Activated CD8-positive, alpha-beta T cell treated with anti-CD3 and anti-CD28 coated beads for 36 hours (primary cell): ENCODE results near the gene LRPAP1. TPM values are rescaled to one million over a fixed set of nuclear protein-coding genes. Genes with fewer than 3 reads are reported as not detected.

Source experiments
- ATAC-seq: fragments of 200-7000 bp; cut with Tn5 transposase; one replicate; pipeline ENCODE4 v1.10.0; 2021; ENCODE audit warnings: mild to moderate bottlenecking, moderate library complexity
- CTCF ChIA-PET: fragments of 350-600 bp; sonication (Branson Sonifier 250); formaldehyde crosslinking; loops from one replicate; lab custom pipeline; 2021; ENCODE audit warnings: antibody characterized with exemption; lab: Charles Lee
- POLR2A ChIA-PET: fragments of 350-600 bp; sonication (Branson Sonifier 250); formaldehyde crosslinking; loops from one replicate; lab custom pipeline; 2021; ENCODE audit warnings: antibody characterized with exemption; lab: Charles Lee
- DNase-seq: peaks from one replicate; pipeline ENCODE4 v3.0.0-alpha.2; 2020
- H3K27ac Mint-ChIP-seq: one replicate; pipeline ENCODE4 v1.8.0; 2021; ENCODE audit warnings: mild to moderate bottlenecking, mixed read lengths
- H3K27me3 Mint-ChIP-seq: one replicate; pipeline ENCODE4 v1.8.0; 2021; ENCODE audit warnings: mixed read lengths
- H3K36me3 Mint-ChIP-seq: one replicate; pipeline ENCODE4 v1.8.0; 2021; ENCODE audit warnings: low read depth, mixed read lengths
- H3K4me1 Mint-ChIP-seq: one replicate; pipeline ENCODE4 v1.8.0; 2021; ENCODE audit warnings: low read depth, mixed read lengths
- H3K4me3 Mint-ChIP-seq: one replicate; pipeline ENCODE4 v1.8.0; 2021; ENCODE audit warnings: mild to moderate bottlenecking, moderate library complexity, mixed read lengths
- H3K9me3 Mint-ChIP-seq: one replicate; pipeline ENCODE4 v1.8.0; 2021; ENCODE audit warnings: mixed read lengths
- intact Hi-C: fragments of 100-400 bp; cut with micrococcal nuclease; formaldehyde crosslinking; loops from one replicate; pipeline ENCODE4 v1.10.0; 2022
- total RNA-seq, 2 experiments: library from RNA; stranded (reverse); gene quantifications; one replicate each; pipeline ENCODE4 v1.2.3, GENCODE V29; 2021
- TF ChIP-seq, protein P1 (sequence below): fragments of 200-600 bp; IDR thresholded peaks from one replicate; pipeline ENCODE4 v1.8.0; 2022; ENCODE audit warnings: antibody characterized with exemption, mild to moderate bottlenecking

The LRPAP1 gene
- total RNA-seq, 2 experiments from 2014 or later, result 46.0 to 49.8 TPM

DNA sequence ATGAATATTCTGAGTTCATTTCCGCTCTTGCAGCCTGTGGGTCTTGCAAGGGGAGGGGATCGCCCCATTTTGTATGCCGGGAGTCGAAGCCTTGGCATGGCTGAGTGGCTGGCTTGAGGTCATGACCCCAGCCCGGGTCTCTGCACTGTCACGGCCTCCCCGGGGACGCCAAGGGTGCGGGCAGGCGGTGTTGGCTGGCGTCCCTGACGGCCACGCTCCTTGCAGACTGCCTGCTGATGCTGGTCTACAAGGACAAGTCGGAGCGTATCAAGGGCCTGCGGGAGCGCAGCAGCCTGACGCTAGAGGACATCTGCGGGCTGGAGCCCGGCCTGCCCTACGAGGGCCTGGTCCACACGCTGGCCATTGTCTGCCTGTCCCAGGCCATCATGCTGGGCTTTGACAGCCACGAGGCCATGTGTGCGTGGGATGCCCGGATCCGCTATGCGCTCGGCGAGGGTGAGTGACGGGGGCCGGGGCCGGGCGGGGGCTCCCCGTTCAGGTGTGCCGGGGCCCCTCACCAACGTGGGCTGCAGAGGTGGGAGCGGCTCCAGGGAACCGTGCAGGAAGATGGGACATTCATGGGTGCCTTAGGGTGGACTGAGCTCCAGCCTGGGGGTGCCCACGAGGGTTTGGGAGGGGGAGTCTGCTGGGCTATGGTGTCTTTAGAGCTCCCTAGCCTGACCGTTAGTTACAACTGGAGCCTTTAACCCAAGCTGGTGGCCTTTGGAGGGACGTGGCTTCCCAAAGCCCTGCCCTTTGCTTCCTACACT, 58.9 kb downstream of the LRPAP1 start:
- Mint-ChIP-seq H3K36me3 (no peaks in the 10 kb centered on the region), H3K27ac (no peak overlapping the region), H3K27me3 (no peaks in the 10 kb centered on the region), H3K9me3 (no peaks in the 10 kb centered on the region), H3K4me3 (no peak overlapping the region), H3K4me1 (no peaks in the 10 kb centered on the region)
- ChIA-PET POLR2A (no interaction called here), CTCF (no interaction called here)
- DNase-seq (no peak), ATAC-seq (no peak)
- intact Hi-C loops, result no loop called here
- TF ChIP-seq, protein P1, sequence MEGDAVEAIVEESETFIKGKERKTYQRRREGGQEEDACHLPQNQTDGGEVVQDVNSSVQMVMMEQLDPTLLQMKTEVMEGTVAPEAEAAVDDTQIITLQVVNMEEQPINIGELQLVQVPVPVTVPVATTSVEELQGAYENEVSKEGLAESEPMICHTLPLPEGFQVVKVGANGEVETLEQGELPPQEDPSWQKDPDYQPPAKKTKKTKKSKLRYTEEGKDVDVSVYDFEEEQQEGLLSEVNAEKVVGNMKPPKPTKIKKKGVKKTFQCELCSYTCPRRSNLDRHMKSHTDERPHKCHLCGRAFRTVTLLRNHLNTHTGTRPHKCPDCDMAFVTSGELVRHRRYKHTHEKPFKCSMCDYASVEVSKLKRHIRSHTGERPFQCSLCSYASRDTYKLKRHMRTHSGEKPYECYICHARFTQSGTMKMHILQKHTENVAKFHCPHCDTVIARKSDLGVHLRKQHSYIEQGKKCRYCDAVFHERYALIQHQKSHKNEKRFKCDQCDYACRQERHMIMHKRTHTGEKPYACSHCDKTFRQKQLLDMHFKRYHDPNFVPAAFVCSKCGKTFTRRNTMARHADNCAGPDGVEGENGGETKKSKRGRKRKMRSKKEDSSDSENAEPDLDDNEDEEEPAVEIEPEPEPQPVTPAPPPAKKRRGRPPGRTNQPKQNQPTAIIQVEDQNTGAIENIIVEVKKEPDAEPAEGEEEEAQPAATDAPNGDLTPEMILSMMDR, result no peak

DNA sequence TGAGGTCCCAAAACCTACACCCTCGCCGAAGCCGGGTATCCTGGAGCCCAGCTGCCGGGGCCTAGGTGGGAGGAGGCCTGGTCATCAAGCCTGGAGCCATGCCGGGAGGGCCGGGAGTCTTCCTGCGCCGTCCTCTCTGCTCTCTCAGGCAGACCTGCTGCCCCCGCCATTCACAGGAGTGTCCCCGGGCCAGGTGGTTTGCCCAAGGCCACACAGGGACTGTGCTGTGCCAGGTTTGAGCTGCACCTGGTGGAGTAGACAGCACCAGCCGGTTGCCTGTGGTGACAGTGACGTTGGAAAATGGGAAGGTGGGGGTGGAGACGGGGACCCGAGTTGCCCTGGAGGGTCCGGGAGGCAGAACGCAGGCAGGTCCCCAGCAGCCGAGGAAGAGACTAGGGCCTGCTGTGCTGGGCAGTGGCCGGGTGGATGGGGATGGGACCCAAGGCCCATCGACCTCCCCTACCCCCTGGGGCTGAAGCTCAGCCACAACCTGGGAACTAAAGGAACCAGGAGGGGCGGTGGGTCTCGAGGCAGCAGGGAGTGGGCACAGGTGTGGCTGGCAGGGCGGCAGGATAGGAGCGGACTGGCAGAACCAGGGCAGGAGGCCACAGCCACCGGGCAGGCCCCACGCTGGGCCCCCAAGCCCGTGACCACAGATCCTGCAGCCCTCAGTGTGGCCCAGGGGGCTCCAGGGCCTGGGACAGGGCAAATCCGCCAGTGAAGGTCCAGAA, 59.6 kb downstream of the LRPAP1 start:
- ChIA-PET POLR2A (no interaction called here), CTCF (interaction anchor here (1.1 kb wide), 1 partner anchor 8 kb away, joined by 5 read pairs; no protein-coding TSS in a partner anchor)
- intact Hi-C loops, result no loop called here
- H3K4me1 Mint-ChIP-seq, result no peaks in the 10 kb centered on the region
- ATAC-seq (no peak), DNase-seq (no peak)
- no peaks in the 10 kb centered on the region for H3K36me3 Mint-ChIP-seq
- no peaks in the 10 kb centered on the region for H3K9me3 Mint-ChIP-seq
- no peaks in the 10 kb centered on the region for H3K27me3 Mint-ChIP-seq
- TF ChIP-seq, protein P1, result no peak
- no peak overlapping the region for H3K4me3 Mint-ChIP-seq
- no peak overlapping the region for H3K27ac Mint-ChIP-seq

DNA sequence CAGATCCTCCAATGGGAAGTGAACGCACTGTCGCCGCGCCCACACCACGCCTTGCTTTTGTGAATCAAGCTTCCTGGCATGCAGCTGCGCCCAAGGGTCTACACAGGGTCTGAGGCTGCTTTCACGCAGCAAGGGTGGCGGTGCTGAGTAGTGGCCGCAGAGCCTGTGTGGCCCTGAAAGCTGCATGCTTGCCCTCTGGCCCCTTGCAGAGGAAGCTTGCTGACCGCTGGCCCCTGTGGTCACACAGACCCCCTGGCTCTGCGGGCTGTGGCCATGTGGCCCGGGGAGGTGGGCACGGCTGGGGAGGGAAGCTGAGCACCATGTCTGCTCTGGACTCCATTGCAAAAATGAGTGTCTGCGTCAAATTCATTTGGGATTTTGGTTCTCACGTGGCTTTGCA, 60.3 kb downstream of the LRPAP1 start:
- Mint-ChIP-seq H3K4me1 (no peaks in the 10 kb centered on the region), H3K9me3 (no peaks in the 10 kb centered on the region), H3K36me3 (no peaks in the 10 kb centered on the region), H3K4me3 (no peak overlapping the region), H3K27me3 (no peaks in the 10 kb centered on the region), H3K27ac (no peak overlapping the region)
- no peak for ATAC-seq
- ChIA-PET CTCF (interaction anchor here (1.1 to 2.5 kb wide), 2 partner anchors 9 kb away, joined by 5 to 11 read pairs; no protein-coding TSS in a partner anchor), POLR2A (no interaction called here)
- intact Hi-C loops, result no loop called here
- TF ChIP-seq, protein P1, result no peak
- DNase-seq, result no peak

DNA sequence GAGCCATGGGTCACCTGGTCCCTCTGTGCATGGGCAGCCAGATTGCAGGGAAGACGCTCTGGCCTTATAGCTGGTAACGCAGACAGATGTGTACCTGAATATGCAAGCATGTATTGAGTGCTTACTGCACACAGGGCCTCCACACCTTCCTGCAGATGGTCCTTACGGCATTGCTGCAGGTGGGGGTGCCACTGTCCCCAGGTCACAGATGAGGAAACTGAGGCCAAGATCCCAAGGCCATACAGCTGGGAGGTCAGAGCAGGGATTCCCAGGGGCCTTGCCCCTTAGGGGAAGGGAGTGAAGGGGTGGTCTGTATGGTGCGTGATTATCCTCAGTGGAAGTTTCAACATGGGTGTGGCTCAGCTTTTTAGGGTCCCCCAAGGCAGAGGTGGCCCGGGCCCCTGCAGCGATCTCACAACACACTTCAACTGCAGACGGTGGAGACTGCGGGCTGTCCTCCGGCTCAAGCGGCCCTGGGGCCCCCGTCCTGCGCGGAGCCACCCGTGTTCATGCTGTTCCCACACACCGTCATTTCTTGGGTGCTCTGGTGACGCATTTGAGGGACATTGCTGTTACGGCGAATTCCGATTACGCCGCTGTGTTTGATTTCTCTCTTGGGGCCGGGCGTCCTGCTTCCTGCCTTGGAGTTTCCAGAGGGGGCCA, 61.0 kb downstream of the LRPAP1 start:
- H3K9me3 Mint-ChIP-seq, result no peaks in the 10 kb centered on the region
- ATAC-seq, result no peak

More for the DNA sequence above, 61.0 kb downstream of the LRPAP1 start:
- H3K4me1 Mint-ChIP-seq, result no peaks in the 10 kb centered on the region
- no peaks in the 10 kb centered on the region for H3K36me3 Mint-ChIP-seq
- no peak for DNase-seq
- no peak overlapping the region for H3K27ac Mint-ChIP-seq
- H3K4me3 Mint-ChIP-seq, result no peak overlapping the region
- CTCF ChIA-PET, result interaction anchor here (2.5 kb wide), 1 partner anchor 9 kb away, joined by 11 read pairs; no protein-coding TSS in a partner anchor
- intact Hi-C loops, result no loop called here
- POLR2A ChIA-PET, result no interaction called here
- TF ChIP-seq, protein P1, result no peak
- no peaks in the 10 kb centered on the region for H3K27me3 Mint-ChIP-seq
